NCI-H774 (cell line): ENCODE data around the gene FAM81B.
A peak's percentile ranks its signal among the peaks of the same experiment; 100 is the strongest.

Source experiments
- DNase-seq: peaks from one replicate; lab custom pipeline; 2025; lab: John Stamatoyannopoulos, UW

The FAM81B gene

DNA sequence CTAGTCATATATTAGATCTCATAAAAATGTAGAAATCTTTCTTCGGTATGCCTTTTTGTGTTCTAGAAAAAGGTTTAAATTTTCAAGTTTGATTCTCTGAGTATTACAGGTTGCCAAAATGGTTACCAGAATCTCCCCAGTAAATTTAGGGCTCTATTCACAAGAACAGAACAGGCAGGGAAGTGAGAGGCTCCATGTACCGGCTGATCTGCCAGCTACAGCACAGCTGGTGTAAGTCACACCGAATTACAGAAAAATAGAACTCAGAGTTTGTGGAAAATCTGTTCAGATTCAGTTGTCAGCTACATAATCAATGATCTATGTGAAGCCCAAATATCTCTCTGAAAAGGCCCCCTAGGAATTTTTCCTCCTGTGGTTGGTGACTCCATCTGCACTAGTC is 10.5 kb downstream of the FAM81B start:
- no peak for DNase-seq

- DNase-seq: no peak
These were observed 12.8 kb downstream of the FAM81B start for GRCh38 chr5:95403996-95404395.

GRCh38 chr5:95406426-95407090 is 15.4 kb downstream of the FAM81B start:
- no peak for DNase-seq

- DNase-seq: no peak
These were observed 19.1 kb downstream of the FAM81B start for GRCh38 chr5:95410279-95410678.

DNA sequence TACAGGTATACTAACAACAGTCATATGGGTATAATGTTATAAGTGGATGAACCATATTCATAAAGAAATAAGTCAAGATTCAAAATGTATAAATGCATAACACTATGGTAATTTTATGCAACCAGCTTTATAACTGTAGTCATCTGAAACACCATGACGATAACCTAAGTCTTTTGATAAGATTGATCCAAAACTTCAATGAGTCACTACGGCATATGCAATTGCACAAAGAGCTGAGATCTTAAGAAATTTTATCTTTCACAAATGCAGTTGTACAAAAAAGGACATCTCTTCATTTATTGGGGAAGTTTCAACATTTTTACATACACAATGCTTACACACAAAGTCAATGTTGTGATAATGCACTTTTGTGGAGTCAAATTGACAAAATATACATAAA is 20.3 kb downstream of the FAM81B start:
- DNase-seq: no peak

- DNase-seq: no peak
These were observed 23.3 kb downstream of the FAM81B start for GRCh38 chr5:95414451-95414850.

- no peak for DNase-seq
These were observed 26.8 kb downstream of the FAM81B start for GRCh38 chr5:95417971-95418370.

GRCh38 chr5:95422838-95423237 is 31.7 kb downstream of the FAM81B start:
- DNase-seq: no peak

GRCh38 chr5:95424016-95424415 is 32.9 kb downstream of the FAM81B start:
- DNase-seq: no peak

GRCh38 chr5:95424526-95424925 is 33.4 kb downstream of the FAM81B start:
- DNase-seq: no peak

- DNase-seq: no peak
These were observed 35.1 kb downstream of the FAM81B start for GRCh38 chr5:95426227-95426626.

DNA sequence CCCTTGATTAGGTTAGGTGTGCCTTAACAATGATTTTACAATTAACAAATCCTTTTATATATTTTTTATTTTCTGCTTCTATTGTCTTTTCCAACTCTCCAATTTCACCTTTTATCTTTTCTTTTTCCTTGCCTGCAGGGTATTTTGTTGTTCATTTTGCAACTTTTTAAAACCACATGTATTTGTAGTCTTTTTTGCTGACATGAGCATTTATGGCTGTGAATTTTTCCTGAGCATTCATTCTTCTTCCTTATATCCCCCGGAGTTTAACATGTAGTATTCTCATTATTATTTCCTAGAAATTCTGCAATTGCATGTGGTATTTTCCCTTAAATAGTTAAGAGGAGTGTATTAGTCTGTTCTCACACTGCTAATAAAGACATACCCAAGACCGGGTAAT is 41.6 kb downstream of the FAM81B start:
- DNase-seq: no peak

- DNase-seq: no peak
These were observed 48.8 kb downstream of the FAM81B start for GRCh38 chr5:95439801-95440493.

DNA sequence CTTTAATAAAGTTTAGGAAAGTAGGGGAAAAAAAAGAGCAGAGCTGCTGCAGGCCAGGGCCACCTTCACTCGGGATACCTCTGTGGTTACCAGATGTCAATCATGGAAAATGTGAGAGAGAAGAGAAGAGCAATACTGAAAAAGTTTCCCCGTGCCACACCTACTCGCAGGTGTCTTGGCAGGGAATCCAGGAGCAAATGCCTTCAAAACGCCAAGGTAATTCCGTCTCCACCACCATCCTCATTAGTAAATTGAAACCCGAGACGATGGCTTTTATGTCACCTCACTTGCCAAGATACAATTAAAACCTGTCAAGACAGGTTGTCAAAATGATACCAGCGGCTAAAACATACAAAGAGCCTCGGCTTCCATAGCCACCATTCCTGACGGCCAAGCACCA is 49.7 kb downstream of the FAM81B start:
- no peak for DNase-seq

DNA sequence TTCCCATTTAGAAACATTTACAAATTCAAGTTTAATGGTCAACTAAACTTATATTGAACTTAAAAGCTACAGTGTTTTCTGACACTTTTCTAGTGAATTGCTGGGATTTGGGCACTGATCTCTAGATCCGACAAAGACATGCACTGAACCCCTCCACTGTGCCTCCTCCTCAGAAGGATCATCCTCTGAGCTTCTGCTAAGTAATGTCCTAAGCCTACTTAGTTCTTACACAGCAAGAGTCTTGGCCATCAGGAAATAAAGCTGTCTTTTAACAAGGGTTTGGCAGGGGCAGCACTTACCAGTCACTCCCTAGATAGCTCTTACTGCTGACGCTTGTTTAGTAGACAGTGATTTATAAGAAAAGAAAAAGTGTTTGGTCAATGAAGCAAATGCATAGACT is 50.5 kb downstream of the FAM81B start:
- no peak for DNase-seq

DNA sequence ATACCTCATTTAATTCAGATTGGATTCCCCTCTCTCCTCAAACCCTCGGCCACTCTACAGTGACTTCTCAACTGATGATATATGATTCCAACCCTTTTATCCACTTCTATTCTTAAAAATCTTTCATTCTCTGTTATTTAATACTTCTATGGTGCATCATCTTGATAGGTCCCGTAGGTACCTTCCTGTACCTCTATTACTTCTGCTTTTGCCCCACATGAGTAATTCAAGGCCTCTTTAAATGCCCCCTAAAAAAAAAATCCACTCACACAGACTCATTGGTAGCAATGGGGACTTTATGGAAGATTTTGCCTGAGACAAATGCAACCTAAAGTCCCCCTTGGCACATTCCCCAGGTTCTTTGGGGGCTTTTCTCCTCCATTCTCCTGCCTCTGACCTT is 54.3 kb downstream of the FAM81B start:
- DNase-seq: no peak

GRCh38 chr5:95445995-95446394 is 54.8 kb downstream of the FAM81B start:
- DNase-seq: no peak

DNA sequence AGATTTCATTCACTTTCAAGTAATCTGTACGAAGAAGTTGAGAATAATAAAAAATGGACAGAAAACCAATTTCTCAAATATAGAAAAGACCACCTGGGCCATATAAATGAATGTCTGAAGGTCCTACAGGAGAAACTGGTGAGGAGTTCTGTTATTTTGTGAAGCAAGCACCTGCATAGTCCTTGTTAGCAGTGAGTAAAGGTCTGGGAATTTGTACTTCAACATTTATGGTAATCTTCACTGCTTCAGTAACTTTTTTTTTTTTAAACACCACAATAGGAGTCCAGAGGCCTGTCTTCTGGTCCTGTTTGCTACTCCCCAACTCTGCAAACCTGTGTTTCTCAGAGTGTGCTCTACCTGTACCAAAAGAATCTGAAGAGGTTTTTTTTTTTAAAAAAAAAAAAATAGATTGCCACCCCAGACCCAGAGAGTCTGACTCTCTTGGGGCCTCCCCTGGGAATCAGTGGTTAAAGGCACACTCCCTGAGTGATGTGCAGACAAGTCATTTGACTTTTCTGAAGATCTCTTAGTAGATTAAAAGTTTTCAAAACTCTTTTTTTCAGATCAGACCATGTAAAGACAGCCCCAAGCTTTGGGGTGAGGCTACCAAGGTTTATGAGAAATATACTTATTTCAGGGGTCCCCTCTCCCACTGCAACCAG is 55.5 kb downstream of the FAM81B start:
- DNase-seq: no peak

- no peak for DNase-seq
These were observed 56.8 kb downstream of the FAM81B start for GRCh38 chr5:95447961-95448360.

DNA sequence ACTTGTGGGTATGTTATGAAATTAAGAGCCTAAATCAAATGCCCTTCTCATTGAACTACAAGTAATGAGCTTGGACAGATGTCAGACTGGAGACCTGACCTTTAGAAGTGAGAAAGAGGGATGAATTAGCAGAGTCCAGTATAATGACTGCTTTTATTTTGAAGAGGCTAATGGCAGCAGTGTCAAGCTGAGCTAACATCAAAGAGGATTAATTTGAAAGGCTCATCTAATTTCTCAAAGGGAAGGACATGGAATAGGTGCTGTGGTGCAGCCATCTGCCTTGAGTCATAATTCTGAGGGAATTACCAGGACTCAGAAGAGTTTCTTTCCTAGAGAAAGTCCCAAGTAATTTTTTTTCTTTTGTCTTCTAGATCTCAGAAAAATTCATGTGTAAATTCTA is 57.6 kb downstream of the FAM81B start:
- DNase-seq: peak; percentile 2

- DNase-seq: no peak
These were observed 58.3 kb downstream of the FAM81B start for GRCh38 chr5:95449460-95449859.

DNA sequence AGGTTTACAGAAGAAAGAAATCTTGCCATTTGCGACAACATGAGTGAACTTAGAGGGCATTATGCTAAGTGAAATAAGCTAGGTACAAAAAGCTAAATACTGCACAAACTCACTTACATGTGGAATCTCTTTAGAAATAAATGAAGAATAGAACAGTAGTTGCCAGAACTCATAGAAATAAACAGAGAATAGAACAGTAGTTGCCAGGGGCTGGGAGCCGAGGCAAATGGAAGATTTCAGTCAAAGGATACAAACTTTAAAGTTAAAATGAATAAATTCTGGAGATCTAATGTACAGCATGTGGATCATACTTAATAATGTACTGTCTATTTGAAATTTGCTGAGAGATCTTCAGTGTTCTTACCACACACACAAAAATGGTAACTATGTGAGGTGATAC is 63.4 kb downstream of the FAM81B start:
- no peak for DNase-seq

DNA sequence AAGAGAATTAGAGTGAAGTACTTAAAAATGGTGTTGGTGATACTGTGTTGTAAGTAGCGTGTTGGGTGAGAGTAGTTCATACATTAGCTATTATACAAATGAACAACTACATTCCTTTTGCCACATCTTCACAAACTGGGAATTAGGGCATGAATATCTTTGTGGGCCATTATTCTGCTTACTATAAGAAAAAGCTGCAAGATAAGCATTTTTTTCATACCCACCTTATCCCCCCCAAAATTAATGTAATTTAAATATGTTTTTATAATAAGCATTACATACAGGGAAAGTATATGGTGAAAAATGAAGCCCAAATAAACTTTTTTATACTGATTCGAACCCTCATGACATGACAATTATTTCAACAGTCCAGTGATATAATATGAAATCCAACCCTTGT is 69.5 kb downstream of the FAM81B start:
- no peak for DNase-seq
